Keratinocyte (primary cell): Measurements from ENCODE around the gene SSR1. TPM values are rescaled to one million over a fixed set of nuclear protein-coding genes. Genes with fewer than 3 reads are reported as not detected.

Source experiments
- DNase-seq: peaks from one replicate; pipeline ENCODE4 v3.0.0-alpha.2; 2011; ENCODE audit warnings: low read depth, missing footprints, low spot score
- FAIRE-seq: peaks from 2 replicates; lab custom pipeline; 2011; peaks lifted over from hg19 to GRCh38; lab: Jason Lieb, UNC
- H2AFZ ChIP-seq: 2 replicates; pipeline ENCODE4 v1.6.0; 2012; ENCODE audit warnings: low read length, control low read depth, inconsistent platforms; ENCODE audit not compliant: control insufficient read depth
- H3K27ac ChIP-seq: 2 replicates; pipeline ENCODE4 v1.5.1; 2011; ENCODE audit warnings: low read length; ENCODE audit not compliant: control insufficient read depth, insufficient read depth
- H3K27me3 ChIP-seq: 3 replicates; pipeline ENCODE4 v1.6.0; 2011; ENCODE audit warnings: low read length; ENCODE audit not compliant: control insufficient read depth, insufficient read depth; ENCODE audit errors: extremely low read depth
- H3K36me3 ChIP-seq, 2 experiments: 2 replicates in 1 of 2; 3 replicates in 1 of 2; pipeline ENCODE4 v1.5.1; 2011; ENCODE audit warnings: low read length in 2 of 2, mild to moderate bottlenecking in 1 of 2; ENCODE audit not compliant: control insufficient read depth in 2 of 2, insufficient read depth in 2 of 2; ENCODE audit errors: extremely low read depth in 1 of 2
- H3K4me1 ChIP-seq: 3 replicates; pipeline ENCODE4 v1.5.1; 2011; ENCODE audit warnings: low read length; ENCODE audit not compliant: control insufficient read depth, insufficient read depth; ENCODE audit errors: extremely low read depth
- H3K4me2 ChIP-seq: 3 replicates; pipeline ENCODE4 v1.6.0; 2011; ENCODE audit warnings: low read depth, low read length; ENCODE audit not compliant: control insufficient read depth, insufficient read depth; ENCODE audit errors: extremely low read depth
- H3K4me3 ChIP-seq, 3 experiments: fragments of 200-600 bp in 1 of 3; sonication (generic) in 1 of 3; 2 replicates in 2 of 3; 3 replicates in 1 of 3; pipeline ENCODE4 v1.5.1; 2011 to 2016; ENCODE audit warnings: low read length in 3 of 3, mild to moderate bottlenecking in 3 of 3, control low read depth in 2 of 3, inconsistent platforms in 1 of 3, low read depth in 1 of 3, mixed read lengths in 1 of 3, mixed run types in 1 of 3, moderate library complexity in 1 of 3; ENCODE audit not compliant: control insufficient read depth in 2 of 3, insufficient read depth in 2 of 3; ENCODE audit errors: extremely low read depth in 1 of 3
- H3K79me2 ChIP-seq: 2 replicates; pipeline ENCODE4 v1.6.0; 2012; ENCODE audit warnings: low read length; ENCODE audit not compliant: control insufficient read depth, insufficient read depth
- H3K9ac ChIP-seq: 3 replicates; pipeline ENCODE4 v1.6.0; 2011; ENCODE audit warnings: low read length; ENCODE audit not compliant: control insufficient read depth, insufficient read depth; ENCODE audit errors: extremely low read depth
- H3K9me1 ChIP-seq: 3 replicates; pipeline ENCODE4 v1.6.0; 2011; ENCODE audit warnings: low read length; ENCODE audit not compliant: control insufficient read depth, insufficient read depth; ENCODE audit errors: extremely low read depth
- H3K9me3 ChIP-seq: 2 replicates; pipeline ENCODE4 v1.5.1; 2012; ENCODE audit warnings: low read depth, low read length; ENCODE audit not compliant: control insufficient read depth
- H4K20me1 ChIP-seq: 3 replicates; pipeline ENCODE4 v1.6.0; 2011; ENCODE audit warnings: low read length; ENCODE audit not compliant: control insufficient read depth, insufficient read depth; ENCODE audit errors: extremely low read depth
- CTCF ChIP-seq, 3 experiments: IDR thresholded peaks in 1 of 3; conservative IDR thresholded peaks in 1 of 3; optimal IDR thresholded peaks in 1 of 3; 2 replicates in 2 of 3; 3 replicates in 1 of 3; pipeline versions ENCODE3 to v1.5.1; 2011; ENCODE audit warnings: low read length in 3 of 3, mild to moderate bottlenecking in 3 of 3, moderate library complexity in 2 of 3, control low read depth in 1 of 3, inconsistent platforms in 1 of 3; ENCODE audit not compliant: insufficient read depth in 2 of 3; ENCODE audit errors: extremely low read depth in 1 of 3
- EZH2 ChIP-seq: IDR thresholded peaks from one replicate; pipeline ENCODE4 v1.6.1; 2012; ENCODE audit warnings: inconsistent platforms, mild to moderate bottlenecking, low read length, moderate library complexity
- dilution Hi-C: fragments of 300-500 bp; cut with MboI; formaldehyde crosslinking; loops from one replicate; pipeline ENCODE4 v1.7.0; 2020; ENCODE audit warnings: low sequenced_read_pairs; ENCODE audit not compliant: extremely low pct_ligation_motif_present
- polyA plus RNA-seq, 5 experiments: library from polyadenylated mRNA; depleted of rRNA in 3 of 5; stranded (reverse) in 3 of 5; stranded (forward) in 1 of 5; unstranded in 1 of 5; fragments of >200 nt; gene quantifications; 1 replicate in 1 of 5; 2 replicates in 3 of 5; 3 replicates in 1 of 5; pipeline versions ENCODE4 v1.2.1 to v1.2.3, GENCODE V29; 2011 to 2012; ENCODE audit warnings: missing spikeins in 2 of 5, low read depth in 1 of 5, low replicate concordance in 1 of 5

SSR1 gene
- polyA plus RNA-seq, 1 donor (not counting 4 experiments of a cell fraction or from before 2014, with no cell fraction given) = 188 TPM

GRCh38 chr6:7328243-7328642 lies 15.2 kb upstream of the SSR1 start:
- H3K79me2 ChIP-seq = no peaks in the 10 kb centered on the region
- FAIRE-seq (no peak), DNase-seq (no peak)
- no peak overlapping the region for H2AFZ ChIP-seq
- TF ChIP-seq EZH2 (no peak), CTCF (optimal IDR thresholded peaks at IDR 0.05 in 1 of 3, IDR thresholded peaks at IDR 0.05 in 1 of 3, conservative IDR thresholded peaks at IDR 0.05 in 1 of 3; ENCODE audit: extremely low read depth in 1 of 3, insufficient read depth in 2 of 3, low read length in 3 of 3) (no peak)
- peaks cover 19% of the 10 kb centered on the region for H3K4me1 ChIP-seq
- H3K27ac ChIP-seq = no peak overlapping the region
- no peak overlapping the region for H3K4me3 ChIP-seq
- H4K20me1 ChIP-seq = no peaks in the 10 kb centered on the region
- no peak overlapping the region for H3K4me2 ChIP-seq
- dilution Hi-C loops = no loop called here
- no peaks in the 10 kb centered on the region for H3K9me3 ChIP-seq
- H3K36me3 ChIP-seq = no peaks in the 10 kb centered on the region
- H3K27me3 ChIP-seq = no peaks in the 10 kb centered on the region
- H3K9ac ChIP-seq = no peak overlapping the region
- no peaks in the 10 kb centered on the region for H3K9me1 ChIP-seq

GRCh38 chr6:7325750-7326149 lies 12.8 kb upstream of the SSR1 start:
- DNase-seq (no peak), FAIRE-seq (no peak)
- Histone ChIP-seq H3K4me2 (no peak overlapping the region), H3K4me3 (no peak overlapping the region), H3K9me1 (no peaks in the 10 kb centered on the region), H3K9ac (no peak overlapping the region), H3K27me3 (no peaks in the 10 kb centered on the region), H3K36me3 (no peaks in the 10 kb centered on the region), H3K79me2 (no peaks in the 10 kb centered on the region), H2AFZ (no peak overlapping the region), H4K20me1 (no peaks in the 10 kb centered on the region), H3K27ac (no peak overlapping the region), H3K9me3 (no peaks in the 10 kb centered on the region), H3K4me1 (peaks cover 6% of the 10 kb centered on the region)
- dilution Hi-C loops = no loop called here
- TF ChIP-seq CTCF (optimal IDR thresholded peaks at IDR 0.05 in 1 of 3, IDR thresholded peaks at IDR 0.05 in 1 of 3, conservative IDR thresholded peaks at IDR 0.05 in 1 of 3; ENCODE audit: extremely low read depth in 1 of 3, insufficient read depth in 2 of 3, low read length in 3 of 3) = no peak
- no peak for TF ChIP-seq EZH2
